Measurements from ENCODE around the gene CRYM.
"Not testable (repeated sequence)": the region's sequence is repeated elsewhere in the genome, so short reads cannot be mapped to it uniquely, and the experiment has no call there.

Gene CRYM

DNA sequence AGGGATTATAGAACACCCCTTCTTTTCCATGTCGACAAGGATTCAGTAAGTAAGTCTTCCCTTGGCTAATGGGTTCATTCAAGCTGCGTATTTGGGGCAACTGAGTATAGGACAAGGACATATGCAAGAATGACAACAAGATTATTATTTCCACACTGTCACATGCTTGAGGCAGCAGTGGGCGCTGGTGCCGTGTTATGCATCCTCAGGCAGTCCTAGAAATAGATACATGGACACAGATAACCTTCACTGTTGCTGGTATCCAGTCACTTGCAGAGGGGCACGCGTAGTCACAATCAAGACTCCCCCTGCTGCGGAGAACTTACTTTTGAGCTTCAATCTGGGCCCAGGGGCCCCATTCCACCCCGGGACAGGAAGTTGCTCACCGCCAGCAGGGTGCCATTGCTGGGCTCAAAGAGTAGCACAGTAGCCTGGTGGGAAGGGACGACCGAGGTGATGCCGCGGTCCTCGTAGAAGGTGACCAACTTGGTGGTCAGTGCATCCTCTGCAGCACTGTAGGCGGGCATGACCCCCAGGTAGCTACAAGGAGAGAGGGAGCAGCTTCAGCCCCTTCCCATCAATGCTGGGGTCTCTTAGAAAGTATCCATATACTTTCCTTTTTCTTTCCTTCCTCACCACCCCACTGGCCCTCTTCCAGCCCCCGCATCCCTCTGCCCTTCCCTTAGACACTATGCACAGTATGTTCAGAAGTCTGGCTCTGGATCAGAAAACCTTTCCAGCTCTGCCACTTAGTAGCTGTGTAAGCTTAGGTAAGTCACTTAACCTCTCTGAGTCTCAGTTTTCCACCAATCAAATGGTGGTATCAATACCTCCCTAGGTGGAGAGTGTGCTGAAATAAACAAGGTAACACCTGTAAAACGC, 804 bp downstream of the CRYM start:
- DNase-seq = no peak

DNA sequence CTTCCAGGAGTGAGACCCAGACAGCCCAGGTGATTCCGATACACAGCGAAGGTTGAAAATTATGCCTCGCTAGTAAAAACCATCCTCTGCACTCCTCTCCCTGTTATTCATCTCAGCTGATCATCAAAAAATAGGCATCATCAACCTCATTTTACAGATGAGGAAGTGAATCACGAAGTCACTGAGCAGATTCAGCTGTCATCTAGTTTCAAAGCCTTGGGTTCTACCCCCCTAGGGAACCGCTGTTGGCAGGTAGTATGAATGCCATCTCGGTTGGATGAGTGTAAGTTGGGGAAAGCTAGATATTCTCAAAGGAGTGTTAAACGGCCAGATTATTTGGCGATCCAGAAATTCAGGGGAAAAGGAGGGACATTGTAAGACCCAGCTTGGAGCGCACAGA, 2.0 kb downstream of the CRYM start:
- no peak for DNase-seq

DNA sequence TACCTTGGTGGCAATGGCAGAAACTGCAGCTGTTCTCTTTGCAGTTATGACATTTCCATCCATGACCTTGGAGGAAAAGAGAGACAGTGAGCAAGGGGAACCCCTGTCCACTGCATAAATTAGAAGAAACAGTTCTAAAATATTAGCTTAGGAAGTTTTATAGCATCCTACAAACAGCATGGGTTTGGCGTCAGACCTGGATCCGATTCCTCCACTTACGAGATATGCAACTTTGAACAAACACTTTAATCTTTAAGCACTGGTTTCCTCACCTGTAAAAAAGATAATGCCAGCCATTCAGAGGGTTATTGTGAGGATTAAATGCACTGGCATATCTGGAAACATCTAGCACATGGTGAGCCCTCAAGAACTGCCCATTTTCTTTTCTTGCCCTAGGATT, 2.6 kb downstream of the CRYM start:
- DNase-seq = no peak

DNA sequence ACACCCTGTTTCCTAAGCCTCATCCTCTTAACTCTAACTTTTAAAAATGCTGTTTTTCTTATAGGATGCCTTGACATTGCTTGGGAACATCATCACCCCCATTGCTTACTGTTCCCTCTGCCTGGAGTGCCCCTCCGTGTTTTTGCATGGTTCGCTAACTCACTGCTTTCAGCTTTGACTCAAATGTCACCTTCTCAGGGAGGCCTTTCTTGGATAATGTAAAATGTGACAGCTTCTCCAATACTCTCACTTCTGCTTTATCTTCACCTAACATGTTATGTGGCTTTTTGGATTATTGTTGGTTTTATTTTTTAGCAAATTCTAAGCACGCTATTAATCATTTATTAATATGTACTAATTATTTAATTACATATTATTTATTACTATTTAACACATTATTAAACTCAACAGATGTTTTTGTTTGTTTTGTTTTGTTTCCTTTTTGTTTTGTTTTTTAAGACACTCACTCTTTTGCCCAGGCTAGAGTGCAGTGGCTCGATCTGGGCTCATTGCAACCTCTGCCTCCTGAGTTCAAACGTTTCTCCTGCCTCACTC, 3.8 kb downstream of the CRYM start:
- no peak for DNase-seq

DNA sequence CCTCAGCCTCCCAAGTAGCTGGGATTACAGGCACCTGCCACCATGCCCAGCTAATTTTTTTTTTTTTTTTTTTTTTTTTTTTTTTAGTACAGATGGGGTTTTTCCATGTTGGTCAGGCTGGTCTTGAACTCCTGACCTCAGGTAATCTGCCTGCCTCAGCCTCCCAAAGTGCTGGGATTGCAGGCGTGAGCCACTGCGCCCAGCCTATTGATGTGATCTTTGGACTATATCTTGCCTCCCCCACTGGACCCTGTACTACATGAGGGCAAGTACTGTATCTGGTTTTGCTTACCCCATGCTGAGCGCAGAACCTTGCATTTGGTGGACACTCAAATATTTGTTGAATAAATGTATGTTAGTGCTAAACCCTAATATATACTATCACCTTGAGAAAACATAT, 5.3 kb downstream of the CRYM start:
- not testable (repeated sequence) for DNase-seq

DNA sequence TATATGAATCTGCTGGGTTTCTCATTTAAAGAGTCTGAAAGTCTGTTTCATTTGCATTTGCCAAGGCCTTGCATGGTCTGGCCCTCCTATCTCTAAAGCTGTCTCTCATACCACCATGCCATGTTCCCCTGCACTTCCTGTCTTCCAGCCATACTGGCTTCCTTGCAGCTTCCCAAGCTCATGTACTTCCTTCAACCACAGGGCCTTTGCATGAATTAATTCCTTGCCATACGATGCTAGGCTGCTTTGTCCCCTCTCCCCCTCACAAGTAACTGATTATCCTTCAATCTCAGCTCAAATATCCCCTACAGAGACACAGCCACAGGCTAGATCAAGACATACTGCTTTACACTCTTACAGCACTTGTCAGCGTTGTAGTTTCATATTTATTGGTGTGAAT, 5.8 kb downstream of the CRYM start:
- DNase-seq = no peak

DNA sequence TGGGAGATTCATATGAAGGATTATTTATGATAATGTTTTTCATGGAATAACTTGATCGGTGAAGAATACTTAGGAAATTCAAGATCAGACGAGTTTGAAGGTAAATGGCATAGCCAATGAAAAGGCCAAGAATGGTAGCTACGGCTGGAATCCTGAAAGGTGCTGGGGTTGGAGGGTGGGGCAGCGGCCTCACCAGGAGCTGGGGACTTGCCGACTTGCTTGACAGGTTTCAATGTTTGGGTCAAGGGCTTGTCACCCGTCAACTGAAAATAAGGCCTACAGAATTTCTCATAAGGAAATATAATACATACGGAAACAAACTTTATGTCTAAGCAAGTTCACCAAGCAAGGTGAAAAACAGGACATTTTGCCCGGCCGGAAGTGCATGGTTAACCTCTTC, 9.9 kb downstream of the CRYM start:
- DNase-seq = no peak

DNA sequence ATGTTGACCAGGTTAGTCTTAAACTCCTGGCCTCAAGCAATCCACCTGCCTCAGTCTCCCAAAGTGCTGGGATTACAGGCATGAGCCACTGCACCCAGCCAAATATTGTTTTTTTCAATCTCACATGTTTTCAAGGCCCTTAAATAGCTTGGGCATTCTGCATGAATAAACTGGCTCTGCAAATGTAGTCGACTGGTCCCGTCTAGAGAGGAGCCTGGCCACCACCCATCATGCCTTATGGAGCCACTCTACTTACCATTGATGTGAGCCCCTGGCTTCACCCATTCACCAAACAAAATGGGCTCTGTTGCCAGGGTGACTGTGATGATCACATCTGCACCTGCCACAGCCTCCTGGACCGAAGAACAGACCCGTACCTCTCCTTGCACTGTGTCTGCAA, 10.8 kb downstream of the CRYM start:
- no peak for DNase-seq

DNA sequence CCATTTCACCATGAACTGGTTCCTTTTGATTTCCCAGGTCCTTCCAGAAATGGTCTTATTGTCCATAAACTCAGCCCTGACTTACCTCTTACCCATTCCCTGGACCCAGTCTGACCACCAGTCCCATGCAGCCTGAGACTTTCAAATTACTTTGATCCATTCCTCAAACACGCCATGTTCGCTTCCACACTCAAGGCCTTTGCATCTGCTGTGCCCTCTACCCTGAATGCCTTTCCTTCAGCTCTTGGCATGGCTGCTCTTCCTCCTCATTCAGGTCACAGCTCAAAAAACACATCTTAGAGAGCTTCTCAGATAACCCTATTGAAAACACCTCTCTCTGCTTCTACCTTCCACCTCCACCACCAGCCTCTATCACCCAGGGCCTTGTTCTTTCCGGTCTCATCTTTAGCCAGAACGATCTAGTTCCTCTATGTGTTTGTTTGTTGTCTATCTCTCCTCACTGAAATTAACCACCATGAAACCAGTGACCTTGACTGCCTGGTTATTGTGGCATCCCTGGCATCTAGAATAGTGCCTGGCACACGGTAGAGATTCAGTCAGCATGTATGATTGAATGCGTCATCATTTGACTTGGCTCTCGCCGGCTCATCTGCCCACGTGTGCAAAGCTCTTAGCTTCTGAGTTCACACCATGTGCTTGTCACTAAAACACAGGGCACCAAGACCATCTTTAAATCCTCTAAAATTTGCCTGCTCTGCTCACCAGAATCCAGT, 12.8 kb downstream of the CRYM start:
- no peak for DNase-seq

DNA sequence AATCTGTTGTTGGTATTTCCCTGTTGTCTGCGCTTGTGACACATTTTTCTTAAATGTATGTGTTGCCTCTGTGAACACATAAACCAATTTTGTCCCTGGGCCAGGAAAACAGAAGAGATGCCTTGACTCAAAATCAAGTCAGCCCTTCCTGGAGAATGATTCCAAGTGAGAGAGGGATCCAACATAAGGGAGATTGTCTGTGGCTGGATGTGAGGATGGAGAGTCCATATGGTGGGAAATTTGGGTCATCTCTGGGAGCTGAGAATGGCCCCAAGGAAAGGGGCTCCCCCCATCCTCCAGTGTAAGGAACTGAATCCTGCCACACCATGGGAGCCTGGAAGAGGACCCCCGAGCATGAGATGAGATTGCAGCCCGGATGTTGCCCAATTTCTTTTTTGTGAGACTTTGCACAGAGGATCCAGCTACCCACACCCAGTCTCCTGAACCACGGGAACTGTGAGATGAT, 13.5 kb downstream of the CRYM start:
- no peak for DNase-seq

DNA sequence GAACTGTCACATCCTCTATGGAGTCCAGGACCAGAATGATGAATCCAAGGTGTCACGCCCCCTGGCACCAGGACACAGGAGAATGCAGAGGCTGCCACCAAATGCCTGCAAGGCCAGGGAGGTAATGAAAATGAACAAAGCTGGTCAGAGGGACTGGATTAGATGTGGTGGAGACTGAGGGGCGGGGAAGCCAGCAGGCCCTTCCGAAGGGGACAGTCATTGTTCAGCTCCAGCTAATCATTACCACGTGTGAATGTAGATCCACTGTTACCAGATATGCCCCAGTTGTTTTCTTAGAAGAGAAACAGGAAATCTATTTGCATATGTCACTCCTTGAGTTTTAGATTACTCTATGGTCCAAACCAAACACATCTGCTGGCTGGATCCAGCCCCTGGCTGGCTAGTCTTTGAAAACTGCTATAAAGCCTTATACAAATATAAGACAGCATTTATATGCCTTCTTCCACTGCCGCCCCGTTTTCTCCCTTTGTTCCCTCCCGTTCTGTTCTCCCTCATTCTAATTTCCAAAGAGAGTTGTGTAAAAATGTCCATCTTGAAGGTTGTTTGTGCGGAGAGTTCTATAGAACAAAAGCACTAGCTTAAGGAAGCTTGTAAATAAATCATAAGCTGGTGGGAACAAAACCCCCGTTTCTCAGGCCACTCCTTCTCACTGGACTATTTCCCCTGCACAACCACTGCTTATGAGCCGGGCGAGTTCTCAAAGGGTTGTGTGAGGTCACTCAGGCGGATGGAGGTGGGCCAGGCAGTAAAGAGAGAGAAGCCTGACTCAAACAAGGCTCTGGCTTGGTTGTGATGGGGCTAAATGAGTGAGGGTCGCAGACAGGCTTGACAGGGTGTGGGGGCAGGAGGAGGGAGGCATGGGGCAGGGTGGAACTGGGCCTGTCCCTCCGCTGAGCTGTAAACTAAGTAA, 14.2 kb downstream of the CRYM start:
- no peak for DNase-seq

DNA sequence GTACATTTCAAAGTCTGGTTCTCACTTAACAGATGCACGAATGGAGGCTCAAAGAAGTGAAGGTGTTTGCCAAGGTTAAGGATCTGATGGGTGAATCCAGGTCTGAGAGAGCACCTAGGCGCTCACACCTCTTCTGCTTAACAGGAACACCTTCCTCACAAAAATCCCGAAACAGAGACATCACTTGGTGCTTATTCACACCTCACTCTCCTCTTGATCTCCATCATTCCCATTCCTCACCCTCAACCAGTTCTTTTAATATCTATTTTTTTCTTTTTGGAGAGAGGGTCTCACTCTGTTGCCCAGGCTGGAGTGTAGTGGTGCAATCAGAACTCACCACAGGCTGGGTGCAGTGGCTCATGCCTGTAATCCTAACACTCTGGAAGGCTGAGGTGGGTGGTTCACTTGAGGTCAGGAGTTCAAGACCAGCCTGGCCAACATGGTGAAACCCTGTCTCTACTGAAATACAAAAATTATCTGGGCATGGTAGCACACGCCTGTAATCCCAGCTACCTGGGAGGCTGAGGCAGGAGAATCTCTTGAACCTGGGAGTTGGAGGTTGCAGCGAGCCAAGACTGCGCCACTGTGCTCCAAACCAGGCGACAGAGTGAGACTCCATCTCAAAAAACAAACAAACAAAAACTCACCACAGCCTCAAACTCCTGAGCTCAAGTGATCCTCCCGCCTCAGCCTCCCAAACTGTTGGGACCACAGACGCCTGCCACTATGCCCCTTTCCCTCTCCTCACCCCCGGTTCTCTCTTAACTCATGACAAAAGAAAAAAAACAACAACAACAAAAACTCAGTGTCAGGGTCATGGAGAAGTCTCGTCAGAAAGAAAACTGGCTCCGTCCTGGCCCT, 15.1 kb downstream of the CRYM start:
- no peak for DNase-seq

DNA sequence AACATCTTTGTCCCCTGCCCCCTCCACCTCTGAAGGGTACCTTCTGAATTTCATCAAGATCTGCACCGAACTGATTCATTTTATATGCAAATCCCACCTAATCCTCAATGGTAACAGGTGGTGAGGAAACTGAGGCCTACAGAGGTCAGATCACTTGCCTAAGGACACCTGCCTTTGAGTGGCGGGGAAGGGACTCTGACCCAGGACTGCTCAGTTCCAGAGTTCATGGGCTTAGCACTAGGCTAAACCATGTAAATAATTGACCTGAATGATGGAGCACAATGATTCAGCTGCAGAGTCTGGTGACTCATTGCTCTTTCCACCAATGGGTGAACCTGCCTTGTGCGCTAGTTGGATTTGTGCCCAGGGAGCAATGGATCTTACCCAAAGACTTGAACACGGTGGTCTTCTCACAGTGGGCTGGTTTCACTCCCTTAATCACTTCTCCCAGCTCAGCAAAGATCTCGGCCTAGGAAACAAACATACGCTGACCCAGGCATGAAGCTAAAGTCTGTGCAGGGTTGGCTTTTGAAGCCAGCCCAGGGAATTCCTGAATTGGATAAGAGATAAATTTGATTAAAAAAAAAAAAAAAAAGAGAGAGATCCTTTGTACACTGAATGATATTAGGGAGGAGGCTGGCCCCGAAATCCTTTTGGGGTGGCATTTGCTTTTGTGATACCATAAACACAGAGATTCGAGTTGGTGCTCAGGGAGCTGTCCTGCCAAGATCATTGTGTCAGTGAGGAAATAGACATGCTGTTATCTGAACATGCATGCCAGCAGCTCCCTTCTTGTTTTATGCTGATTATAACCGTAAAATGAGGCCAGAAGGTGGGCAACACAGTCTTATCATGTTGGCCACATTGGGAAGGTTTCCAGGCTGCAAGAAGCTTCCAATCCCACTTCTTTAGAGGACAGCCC, 17.0 kb downstream of the CRYM start:
- no peak for DNase-seq

DNA sequence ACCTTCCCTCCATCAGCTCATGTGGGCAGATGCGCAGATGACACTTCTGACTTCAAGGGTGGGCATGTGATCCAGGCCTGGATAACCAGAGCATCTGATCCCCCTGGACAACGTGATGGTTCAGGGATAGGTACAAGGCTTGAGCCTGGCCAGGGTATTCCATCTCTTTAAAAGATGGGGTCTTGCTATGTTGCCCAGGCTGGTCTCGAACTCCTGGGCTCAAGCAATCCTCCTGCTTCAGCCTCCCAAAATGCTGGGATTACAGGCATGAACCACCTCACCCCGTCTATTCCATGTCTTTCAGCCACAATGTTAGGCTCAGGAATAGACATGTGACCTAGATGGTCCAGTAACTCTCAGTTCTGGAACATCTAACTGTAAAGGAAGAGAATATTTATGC, 20.8 kb downstream of the CRYM start:
- DNase-seq = no peak

DNA sequence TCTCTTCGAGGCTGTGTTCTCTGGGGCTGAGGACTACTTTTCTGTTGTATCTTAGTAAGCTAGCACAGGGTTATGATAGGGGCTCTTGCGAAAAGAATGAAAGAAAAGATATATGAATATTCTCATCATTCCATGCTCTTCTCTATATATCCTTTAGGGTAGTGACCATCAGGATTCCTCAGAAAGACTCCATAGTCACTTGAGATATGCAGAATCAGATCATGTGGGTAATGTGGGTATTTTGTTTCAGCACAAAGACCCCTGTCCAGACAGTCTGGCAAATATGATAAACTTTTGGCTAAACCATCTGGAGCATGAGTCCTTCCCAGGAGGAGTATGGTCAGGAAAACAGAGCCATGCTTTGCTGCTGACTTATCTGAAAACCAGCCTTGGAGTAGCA, 21.5 kb downstream of the CRYM start:
- no peak for DNase-seq

DNA sequence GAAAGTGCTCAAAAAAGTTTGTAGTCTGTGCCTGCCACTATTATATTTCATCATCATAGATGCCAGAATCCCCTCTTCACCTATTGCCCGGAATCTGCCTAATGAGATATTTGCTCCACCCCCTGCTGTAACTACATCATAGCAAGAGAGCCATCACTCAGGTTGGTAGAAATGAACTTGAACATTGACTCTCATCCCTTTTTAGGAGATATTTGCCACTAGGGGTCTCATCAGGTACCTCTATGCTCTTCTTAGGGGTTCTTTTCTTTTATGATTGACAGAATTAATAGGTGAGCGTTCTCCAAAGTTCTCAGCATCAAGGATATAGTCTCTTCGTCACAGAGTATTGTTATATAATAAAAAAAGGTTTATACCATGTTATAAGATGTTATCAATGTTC, 24.6 kb downstream of the CRYM start:
- DNase-seq = no peak

DNA sequence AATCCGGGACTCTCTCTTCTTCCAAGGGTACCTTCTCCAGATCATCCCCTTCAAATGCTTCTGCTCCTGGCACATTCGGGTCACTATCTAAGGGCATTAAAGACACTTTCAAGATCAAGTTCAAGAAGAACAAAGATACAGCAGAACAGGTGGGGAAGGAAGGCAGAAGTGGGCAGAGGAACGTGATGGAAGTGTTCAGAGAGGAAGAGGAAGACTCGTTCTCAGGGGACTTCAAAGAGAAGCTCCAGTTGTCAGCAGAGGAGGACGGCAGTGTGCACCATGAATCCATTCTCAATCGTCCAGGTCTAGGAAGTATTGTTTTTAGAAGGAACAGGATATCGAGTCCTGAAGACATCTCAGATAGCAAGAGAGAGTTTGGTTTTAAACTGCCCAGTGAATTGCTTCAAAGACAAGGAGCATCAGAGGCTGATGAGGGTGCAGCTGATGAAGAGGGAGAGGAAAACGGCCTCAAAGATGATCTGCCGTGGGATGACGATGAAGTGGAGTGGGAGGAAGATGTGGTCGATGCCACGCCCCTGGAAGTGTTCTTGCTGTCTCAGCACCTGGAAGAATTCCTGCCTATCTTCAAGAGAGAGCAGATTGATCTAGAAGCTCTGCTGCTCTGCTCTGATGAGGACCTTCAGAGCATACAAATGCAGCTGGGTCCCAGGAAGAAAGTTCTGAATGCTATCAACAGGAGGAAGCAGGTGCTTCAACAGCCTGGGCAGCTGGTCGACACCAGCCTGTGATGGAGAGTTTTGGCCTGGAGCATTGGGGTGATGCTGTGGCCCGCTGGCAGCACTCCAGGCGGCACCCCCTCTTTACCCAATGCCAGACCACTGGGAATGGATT, 27.8 kb downstream of the CRYM start:
- DNase-seq = no peak

DNA sequence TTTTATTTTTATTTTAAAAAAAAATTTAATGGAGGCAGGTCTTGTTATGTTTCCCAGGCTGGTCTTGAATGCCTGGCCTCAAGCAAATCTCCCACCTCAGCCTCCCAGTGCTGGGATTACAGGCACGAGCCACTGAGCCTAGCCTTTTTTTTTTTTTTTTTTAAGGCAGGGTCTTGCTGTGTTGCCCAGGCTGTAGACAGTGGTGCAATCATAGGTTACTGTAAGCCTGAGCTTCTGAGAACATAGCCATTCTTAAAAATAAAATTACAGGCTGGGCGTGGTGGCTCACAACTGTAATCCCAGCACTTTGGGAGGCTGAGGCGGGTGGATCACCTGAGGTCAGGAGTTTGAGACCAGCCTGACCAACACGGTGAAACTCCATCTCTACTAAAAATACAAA, 29.9 kb downstream of the CRYM start:
- DNase-seq = not testable (repeated sequence)

DNA sequence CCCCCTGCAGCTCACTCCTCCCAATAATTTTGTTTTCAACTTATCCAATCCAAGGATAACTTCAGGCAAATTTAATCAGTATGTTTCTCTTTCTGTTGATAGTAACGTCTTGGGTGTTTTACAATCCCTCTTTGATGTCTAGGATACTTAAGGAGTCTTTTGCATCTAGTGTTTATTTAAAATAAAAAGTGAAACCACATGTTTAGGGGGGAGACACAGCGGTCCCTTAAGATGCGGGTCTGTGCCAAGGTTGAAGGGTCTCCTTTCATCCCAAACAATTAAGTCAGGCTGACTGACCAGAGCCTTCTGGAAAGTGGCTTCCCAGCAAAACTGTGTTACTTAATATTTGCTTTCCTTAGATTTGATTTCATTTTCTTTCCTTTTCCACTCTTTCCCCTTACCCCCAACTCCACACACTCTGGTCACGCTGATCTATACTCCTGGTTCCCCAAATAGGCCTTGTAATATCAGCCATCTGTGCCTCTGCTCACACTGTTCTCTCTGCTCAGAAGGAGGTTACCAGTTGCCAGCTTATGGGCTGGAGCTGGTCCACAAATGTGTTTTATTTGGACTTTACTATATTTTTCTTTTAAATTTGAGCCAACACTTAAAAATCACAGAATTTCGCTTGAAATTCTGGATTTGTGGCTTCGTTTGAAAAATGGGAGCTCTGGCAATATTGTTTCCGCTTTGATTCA, 33.4 kb downstream of the CRYM start:
- no peak for DNase-seq

Data from NCI-H1048 (cell line).